ENCODE results near the gene NTRK2. TPM values are rescaled to one million over a fixed set of nuclear protein-coding genes. Genes with fewer than 3 reads are reported as not detected.
A peak's percentile ranks its signal among the peaks of the same experiment; 100 is the strongest.

Gene NTRK2
- total and polyA plus RNA-seq, 9 donors, result 8.9 to 36.8 (median 20.3) TPM

GRCh38 chr9:84808416-84808815 lies 138.9 kb downstream of the NTRK2 start:
- Histone ChIP-seq H3K36me3 (ENCODE audit: control insufficient read depth, insufficient read depth, low read length) (no peaks in the 10 kb centered on the region), H3K27ac (ENCODE audit: low read length) (no peak overlapping the region), H3K4me3 (ENCODE audit: low read length) (no peak overlapping the region), H3K9me3 (replicated peaks; ENCODE audit: control insufficient read depth, low read depth, low read length) (no peaks in the 10 kb centered on the region), H3K4me1 (ENCODE audit: control insufficient read depth, insufficient read depth, low read length) (peaks cover 5% of the 10 kb centered on the region), H3K27me3 (ENCODE audit: control insufficient read depth, insufficient read depth, low read length) (no peaks in the 10 kb centered on the region)
- DNase-seq, result no peak

DNA sequence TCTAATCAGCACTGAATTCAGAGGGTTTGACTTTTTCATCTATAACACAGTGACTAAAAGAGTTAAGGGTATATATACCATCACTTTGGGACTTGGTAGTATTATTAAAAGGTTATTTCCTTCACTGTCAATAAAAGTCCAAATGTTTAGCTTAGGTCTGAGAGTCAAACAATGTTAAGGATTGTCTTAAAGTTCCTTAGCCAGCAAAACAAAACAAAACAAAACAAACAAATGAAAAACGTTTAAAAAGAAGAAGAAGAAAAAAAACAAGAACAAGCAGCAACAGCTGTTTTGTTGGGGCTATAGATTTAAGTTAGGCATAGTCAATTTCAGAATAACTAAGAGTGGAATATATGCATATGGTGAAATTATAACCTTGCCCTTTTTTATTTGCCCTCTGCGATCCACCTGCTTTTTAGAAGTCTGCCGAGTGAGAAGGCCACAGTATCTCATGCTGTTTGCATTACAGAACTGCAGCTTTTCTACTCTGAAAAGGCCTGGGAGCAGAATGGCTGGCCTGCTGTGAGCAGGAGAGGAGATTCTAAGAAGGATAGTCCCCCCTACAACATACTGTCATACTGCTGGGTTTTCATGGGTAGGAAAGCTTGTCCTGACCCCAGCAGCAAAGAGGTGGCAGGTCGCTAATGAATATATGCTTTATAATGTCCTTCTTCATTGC lies 141.7 kb downstream of the NTRK2 start:
- DNase-seq, result no peak
- WGBS (ENCODE audit: insufficient coverage), result no CpG with 5 or more reads among the region's 4 CpGs

DNA sequence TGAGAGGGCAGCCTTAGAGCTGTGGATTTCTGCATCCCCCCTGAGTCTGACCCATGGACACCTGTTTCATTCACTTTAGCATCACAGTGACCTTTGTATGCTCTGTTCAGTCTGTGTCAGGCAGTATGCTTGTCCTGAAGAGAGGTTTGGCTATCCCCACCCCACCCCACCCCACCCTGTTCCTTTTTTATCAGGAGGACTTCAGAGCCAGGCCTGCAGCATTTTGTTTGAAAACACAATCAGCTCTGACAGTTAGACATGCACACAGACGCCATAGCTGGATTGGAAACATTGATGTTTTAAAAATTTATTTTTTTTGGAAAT lies 142.2 kb downstream of the NTRK2 start:
- no peak for DNase-seq
- Histone ChIP-seq H3K36me3 (ENCODE audit: control insufficient read depth, insufficient read depth, low read length) (no peaks in the 10 kb centered on the region), H3K4me1 (ENCODE audit: control insufficient read depth, insufficient read depth, low read length) (peaks cover 9% of the 10 kb centered on the region), H3K27me3 (ENCODE audit: control insufficient read depth, insufficient read depth, low read length) (no peaks in the 10 kb centered on the region), H3K9me3 (replicated peaks; ENCODE audit: control insufficient read depth, low read depth, low read length) (no peaks in the 10 kb centered on the region), H3K27ac (ENCODE audit: low read length) (no peak overlapping the region), H3K4me3 (ENCODE audit: low read length) (no peak overlapping the region)
- WGBS (ENCODE audit: insufficient coverage), result 40% methylated on average over 1 of the region's 1 CpG

More for the DNA sequence above, 141.7 kb downstream of the NTRK2 start:
- H3K4me3 ChIP-seq (ENCODE audit: low read length), result no peak overlapping the region
- peaks cover 9% of the 10 kb centered on the region for H3K4me1 ChIP-seq (ENCODE audit: control insufficient read depth, insufficient read depth, low read length)
- H3K36me3 ChIP-seq (ENCODE audit: control insufficient read depth, insufficient read depth, low read length), result no peaks in the 10 kb centered on the region
- H3K27me3 ChIP-seq (ENCODE audit: control insufficient read depth, insufficient read depth, low read length), result no peaks in the 10 kb centered on the region
- no peak overlapping the region for H3K27ac ChIP-seq (ENCODE audit: low read length)
- H3K9me3 ChIP-seq (replicated peaks; ENCODE audit: control insufficient read depth, low read depth, low read length), result no peaks in the 10 kb centered on the region

DNA sequence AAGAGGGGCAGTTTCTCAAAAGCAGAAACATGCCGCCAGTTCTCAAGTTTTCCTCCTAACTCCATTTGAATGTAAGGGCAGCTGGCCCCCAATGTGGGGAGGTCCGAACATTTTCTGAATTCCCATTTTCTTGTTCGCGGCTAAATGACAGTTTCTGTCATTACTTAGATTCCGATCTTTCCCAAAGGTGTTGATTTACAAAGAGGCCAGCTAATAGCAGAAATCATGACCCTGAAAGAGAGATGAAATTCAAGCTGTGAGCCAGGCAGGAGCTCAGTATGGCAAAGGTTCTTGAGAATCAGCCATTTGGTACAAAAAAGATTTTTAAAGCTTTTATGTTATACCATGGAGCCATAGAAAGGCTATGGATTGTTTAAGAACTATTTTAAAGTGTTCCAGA lies 142.8 kb downstream of the NTRK2 start:
- WGBS (ENCODE audit: insufficient coverage), result 60% methylated on average over 1 of the region's 5 CpGs
- H3K27me3 ChIP-seq (ENCODE audit: control insufficient read depth, insufficient read depth, low read length), result no peaks in the 10 kb centered on the region
- peaks cover 9% of the 10 kb centered on the region for H3K4me1 ChIP-seq (ENCODE audit: control insufficient read depth, insufficient read depth, low read length)
- H3K36me3 ChIP-seq (ENCODE audit: control insufficient read depth, insufficient read depth, low read length), result no peaks in the 10 kb centered on the region
- no peak for DNase-seq
- H3K4me3 ChIP-seq (ENCODE audit: low read length), result no peak overlapping the region
- no peaks in the 10 kb centered on the region for H3K9me3 ChIP-seq (replicated peaks; ENCODE audit: control insufficient read depth, low read depth, low read length)
- H3K27ac ChIP-seq (ENCODE audit: low read length), result no peak overlapping the region

- H3K4me1 ChIP-seq (ENCODE audit: control insufficient read depth, insufficient read depth, low read length), result peaks cover 9% of the 10 kb centered on the region
- no peak overlapping the region for H3K27ac ChIP-seq (ENCODE audit: low read length)
- no peaks in the 10 kb centered on the region for H3K9me3 ChIP-seq (replicated peaks; ENCODE audit: control insufficient read depth, low read depth, low read length)
- 17% methylated on average over 1 of the region's 3 CpGs for WGBS (ENCODE audit: insufficient coverage)
- DNase-seq, result peak; percentile 70
- no peaks in the 10 kb centered on the region for H3K27me3 ChIP-seq (ENCODE audit: control insufficient read depth, insufficient read depth, low read length)
- no peaks in the 10 kb centered on the region for H3K36me3 ChIP-seq (ENCODE audit: control insufficient read depth, insufficient read depth, low read length)
- no peak overlapping the region for H3K4me3 ChIP-seq (ENCODE audit: low read length)
These were observed 143.3 kb downstream of the NTRK2 start for GRCh38 chr9:84812847-84813246.

- no peak overlapping the region for H3K4me3 ChIP-seq (ENCODE audit: low read length)
- no CpG with 5 or more reads among the region's 1 CpG for WGBS (ENCODE audit: insufficient coverage)
- DNase-seq, result no peak
- H3K27ac ChIP-seq (ENCODE audit: low read length), result no peak overlapping the region
- H3K36me3 ChIP-seq (ENCODE audit: control insufficient read depth, insufficient read depth, low read length), result no peaks in the 10 kb centered on the region
- H3K4me1 ChIP-seq (ENCODE audit: control insufficient read depth, insufficient read depth, low read length), result peaks cover 7% of the 10 kb centered on the region
- H3K27me3 ChIP-seq (ENCODE audit: control insufficient read depth, insufficient read depth, low read length), result no peaks in the 10 kb centered on the region
- H3K9me3 ChIP-seq (replicated peaks; ENCODE audit: control insufficient read depth, low read depth, low read length), result no peaks in the 10 kb centered on the region
These were observed 146.0 kb downstream of the NTRK2 start for GRCh38 chr9:84815554-84815953.

DNA sequence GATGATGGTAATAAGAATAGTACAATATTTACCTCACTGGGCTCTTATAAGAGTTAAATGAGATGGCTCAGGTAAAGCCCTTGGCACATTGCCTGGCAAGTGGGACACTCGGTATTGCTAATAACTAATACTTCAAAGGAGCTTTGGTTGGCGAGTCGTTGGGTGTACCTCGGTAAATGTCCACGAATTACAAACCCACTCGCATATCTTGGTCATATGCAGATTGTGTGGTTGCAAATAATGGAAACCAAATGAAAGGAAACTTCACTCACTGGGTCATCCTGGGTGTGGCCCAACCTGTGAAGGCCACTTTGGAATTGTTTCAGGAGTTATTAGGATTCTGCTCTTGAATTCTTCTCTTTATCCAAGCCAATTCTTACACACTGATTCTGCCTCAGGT lies 147.5 kb downstream of the NTRK2 start:
- H3K27me3 ChIP-seq (ENCODE audit: control insufficient read depth, insufficient read depth, low read length), result no peaks in the 10 kb centered on the region
- peaks cover 7% of the 10 kb centered on the region for H3K4me1 ChIP-seq (ENCODE audit: control insufficient read depth, insufficient read depth, low read length)
- DNase-seq, result no peak
- WGBS (ENCODE audit: insufficient coverage), result no CpG with 5 or more reads among the region's 6 CpGs
- H3K27ac ChIP-seq (ENCODE audit: low read length), result no peak overlapping the region
- H3K36me3 ChIP-seq (ENCODE audit: control insufficient read depth, insufficient read depth, low read length), result no peaks in the 10 kb centered on the region
- H3K9me3 ChIP-seq (replicated peaks; ENCODE audit: control insufficient read depth, low read depth, low read length), result no peaks in the 10 kb centered on the region
- H3K4me3 ChIP-seq (ENCODE audit: low read length), result no peak overlapping the region

DNA sequence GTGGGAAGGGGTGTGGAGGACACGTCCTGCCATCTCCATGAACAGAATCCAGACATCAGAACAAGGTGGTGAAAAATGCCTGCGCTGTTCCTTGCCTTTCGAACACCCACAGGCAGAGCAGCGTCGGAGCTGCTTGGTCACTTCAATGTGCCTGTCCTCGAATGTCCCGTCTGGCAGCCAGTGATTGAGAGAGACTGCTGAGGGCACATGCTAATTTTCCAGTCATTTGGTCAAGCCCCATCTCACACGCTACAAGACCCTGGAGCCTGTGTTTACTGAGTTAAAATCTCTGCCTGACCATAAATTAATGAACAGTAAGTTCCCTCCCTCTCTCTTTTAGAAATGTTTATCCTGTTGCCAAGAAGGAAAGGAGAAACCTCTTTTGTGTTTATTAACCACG lies 149.3 kb downstream of the NTRK2 start:
- peaks cover 7% of the 10 kb centered on the region for H3K4me1 ChIP-seq (ENCODE audit: control insufficient read depth, insufficient read depth, low read length)
- H3K9me3 ChIP-seq (replicated peaks; ENCODE audit: control insufficient read depth, low read depth, low read length), result no peaks in the 10 kb centered on the region
- H3K27ac ChIP-seq (ENCODE audit: low read length), result no peak overlapping the region
- no peaks in the 10 kb centered on the region for H3K27me3 ChIP-seq (ENCODE audit: control insufficient read depth, insufficient read depth, low read length)
- H3K4me3 ChIP-seq (ENCODE audit: low read length), result no peak overlapping the region
- no peak for DNase-seq
- 86% methylated on average over 7 of the region's 9 CpGs for WGBS (ENCODE audit: insufficient coverage)
- no peaks in the 10 kb centered on the region for H3K36me3 ChIP-seq (ENCODE audit: control insufficient read depth, insufficient read depth, low read length)

DNA sequence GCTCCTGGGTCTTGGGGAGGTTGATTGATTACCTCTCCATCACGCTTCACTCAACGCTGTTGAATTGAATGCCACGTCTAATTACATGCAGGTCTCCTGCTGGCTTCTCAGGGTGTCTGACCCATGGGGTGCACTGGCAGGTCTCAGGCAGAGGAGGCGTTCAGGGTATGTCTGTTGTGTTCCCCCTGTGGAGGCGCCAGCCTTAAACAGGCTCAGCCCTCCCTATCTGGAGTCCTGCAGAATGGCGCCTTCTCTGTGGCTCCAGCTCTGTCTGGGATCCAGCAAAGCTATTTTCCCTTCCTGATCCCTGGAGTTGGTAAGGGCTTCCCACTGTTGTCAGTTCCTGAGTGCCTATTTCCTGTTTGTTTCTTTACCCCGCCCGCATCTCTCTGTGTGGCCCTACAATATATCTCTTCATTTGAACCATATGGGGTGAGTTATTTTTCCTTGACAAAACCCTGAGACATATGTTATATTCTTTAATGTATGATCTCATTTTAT lies 150.0 kb downstream of the NTRK2 start:
- Histone ChIP-seq H3K27ac (ENCODE audit: low read length) (no peak overlapping the region), H3K4me1 (ENCODE audit: control insufficient read depth, insufficient read depth, low read length) (peaks cover 15% of the 10 kb centered on the region), H3K9me3 (replicated peaks; ENCODE audit: control insufficient read depth, low read depth, low read length) (no peaks in the 10 kb centered on the region), H3K27me3 (ENCODE audit: control insufficient read depth, insufficient read depth, low read length) (no peaks in the 10 kb centered on the region), H3K36me3 (ENCODE audit: control insufficient read depth, insufficient read depth, low read length) (no peaks in the 10 kb centered on the region), H3K4me3 (ENCODE audit: low read length) (no peak overlapping the region)
- 67% methylated on average over 5 of the region's 8 CpGs for WGBS (ENCODE audit: insufficient coverage)
- DNase-seq, result peak; percentile 65

DNA sequence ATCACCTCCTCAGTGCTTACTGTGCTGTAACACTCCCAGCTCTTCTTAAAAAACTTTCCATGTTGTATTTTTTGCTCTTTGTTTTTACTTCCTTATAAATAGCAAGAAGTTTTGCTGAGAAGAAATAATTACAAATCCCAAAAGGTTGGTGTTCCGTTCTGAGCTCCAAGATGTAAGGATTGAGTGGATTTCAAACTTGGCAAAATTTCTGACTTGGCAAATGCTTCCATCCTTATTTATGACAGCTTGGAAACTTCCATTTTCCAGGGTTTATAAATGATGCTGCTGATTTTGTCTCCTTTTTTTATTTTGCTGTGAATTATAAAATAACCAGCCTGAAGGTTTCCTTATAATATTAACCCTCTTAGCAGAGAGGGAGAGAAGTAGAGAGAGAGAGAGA lies 151.9 kb downstream of the NTRK2 start:
- H3K27ac ChIP-seq (ENCODE audit: low read length), result peak overlapping the region; percentile 68
- WGBS (ENCODE audit: insufficient coverage), result no CpG with 5 or more reads among the region's 1 CpG
- H3K27me3 ChIP-seq (ENCODE audit: control insufficient read depth, insufficient read depth, low read length), result no peaks in the 10 kb centered on the region
- H3K4me3 ChIP-seq (ENCODE audit: low read length), result no peak overlapping the region
- H3K4me1 ChIP-seq (ENCODE audit: control insufficient read depth, insufficient read depth, low read length), result peaks cover 16% of the 10 kb centered on the region
- H3K36me3 ChIP-seq (ENCODE audit: control insufficient read depth, insufficient read depth, low read length), result no peaks in the 10 kb centered on the region
- DNase-seq, result peak; percentile 98
- no peaks in the 10 kb centered on the region for H3K9me3 ChIP-seq (replicated peaks; ENCODE audit: control insufficient read depth, low read depth, low read length)
